Kidney epithelial cell (primary cell): ENCODE data around the gene TEX264. TPM values are rescaled to one million over a fixed set of nuclear protein-coding genes. Genes with fewer than 3 reads are reported as not detected.
"Not testable (repeated sequence)": the region's sequence is repeated elsewhere in the genome, so short reads cannot be mapped to it uniquely, and the experiment has no call there.

Source experiments
- DNase-seq: peaks from one replicate; pipeline ENCODE4 v3.0.0-alpha.2; 2010; ENCODE audit warnings: low read depth
- H3K27me3 ChIP-seq: 2 replicates; pipeline ENCODE4 v1.6.0; 2011; ENCODE audit warnings: low read length; ENCODE audit not compliant: control insufficient read depth, insufficient read depth
- H3K36me3 ChIP-seq: 2 replicates; pipeline ENCODE4 v1.5.1; 2011; ENCODE audit warnings: low read length; ENCODE audit not compliant: control insufficient read depth, insufficient read depth
- H3K4me3 ChIP-seq: 2 replicates; pipeline ENCODE4 v1.5.1; 2011; ENCODE audit warnings: low read depth, mild to moderate bottlenecking, control low read depth, low read length
- CTCF ChIP-seq: IDR thresholded peaks from 2 replicates; pipeline ENCODE4 v1.5.1; 2011; ENCODE audit warnings: mild to moderate bottlenecking, moderate library complexity, low read length, control low read depth, inconsistent platforms; ENCODE audit not compliant: insufficient read depth, poor library complexity, severe bottlenecking
- total RNA-seq: library from RNA; depleted of rRNA; stranded (reverse); fragments of >200 nt; gene quantifications from 2 replicates; pipeline ENCODE4 v1.2.3, GENCODE V29; 2015

Gene TEX264
- total RNA-seq, 1 donor from 2014 or later: 75.7 TPM

- Histone ChIP-seq H3K4me3 (no peak overlapping the region), H3K36me3 (no peaks in the 10 kb centered on the region), H3K27me3 (no peaks in the 10 kb centered on the region)
- TF ChIP-seq CTCF: no peak
- DNase-seq: no peak
Observed at GRCh38 chr3:51733859-51734571, 63.0 kb downstream of the TEX264 start.

- DNase-seq: no peak
- Histone ChIP-seq H3K36me3 (no peaks in the 10 kb centered on the region), H3K4me3 (no peak overlapping the region), H3K27me3 (no peaks in the 10 kb centered on the region)
- TF ChIP-seq CTCF: no peak
Observed at GRCh38 chr3:51734572-51734907, 63.5 kb downstream of the TEX264 start.

GRCh38 chr3:51735039-51735438 lies 64.0 kb downstream of the TEX264 start:
- Histone ChIP-seq H3K36me3 (no peaks in the 10 kb centered on the region), H3K4me3 (no peak overlapping the region), H3K27me3 (no peaks in the 10 kb centered on the region)
- no peak for DNase-seq
- no peak for TF ChIP-seq CTCF

GRCh38 chr3:51735950-51736349 lies 64.9 kb downstream of the TEX264 start:
- Histone ChIP-seq H3K4me3 (no peak overlapping the region), H3K36me3 (no peaks in the 10 kb centered on the region), H3K27me3 (no peaks in the 10 kb centered on the region)
- TF ChIP-seq CTCF: no peak
- DNase-seq: no peak

GRCh38 chr3:51739110-51739509 lies 68.1 kb downstream of the TEX264 start:
- H3K36me3 ChIP-seq: no peaks in the 10 kb centered on the region
- no peak overlapping the region for H3K4me3 ChIP-seq
- H3K27me3 ChIP-seq: no peaks in the 10 kb centered on the region
- no peak for DNase-seq
- TF ChIP-seq CTCF: no peak

GRCh38 chr3:51742320-51742719 lies 71.3 kb downstream of the TEX264 start:
- H3K27me3 ChIP-seq, H3K4me3 ChIP-seq, DNase-seq, H3K36me3 ChIP-seq: not testable (repeated sequence)

GRCh38 chr3:51742978-51743377 lies 71.9 kb downstream of the TEX264 start:
- H3K27me3 ChIP-seq, DNase-seq, H3K4me3 ChIP-seq, H3K36me3 ChIP-seq: not testable (repeated sequence)
